Spinal cord (tissue), 10 donors: ENCODE results near the gene PGRMC1. TPM values are rescaled to one million over a fixed set of nuclear protein-coding genes. Genes with fewer than 3 reads are reported as not detected.
"Not testable (repeated sequence)": the region's sequence is repeated elsewhere in the genome, so short reads cannot be mapped to it uniquely, and the experiment has no call there.

Experiments
- DNase-seq, 6 donors: peaks; one replicate each; pipeline versions ENCODE4 v3.0.0 to v3.0.0-alpha.2; 2013 to 2015; ENCODE audit warnings: low spot score in 6 of 6, low read depth in 4 of 6
- H3K27ac ChIP-seq: one replicate; pipeline ENCODE4 v1.5.1; 2013; ENCODE audit warnings: low read depth, low read length, control low read depth
- H3K27me3 ChIP-seq: one replicate; pipeline ENCODE4 v1.6.1; 2013; ENCODE audit warnings: low read length; ENCODE audit not compliant: control insufficient read depth, insufficient read depth
- H3K36me3 ChIP-seq: one replicate; pipeline ENCODE4 v1.6.1; 2013; ENCODE audit warnings: low read length; ENCODE audit not compliant: control insufficient read depth, insufficient read depth
- H3K4me1 ChIP-seq: one replicate; pipeline ENCODE4 v1.6.1; 2013; ENCODE audit warnings: low read length; ENCODE audit not compliant: control insufficient read depth, insufficient read depth
- H3K4me3 ChIP-seq: one replicate; pipeline ENCODE4 v1.5.1; 2013; ENCODE audit warnings: low read depth, low read length, control low read depth
- H3K9me3 ChIP-seq: one replicate; pipeline ENCODE4 v1.6.1; 2013; ENCODE audit warnings: low read length; ENCODE audit not compliant: control insufficient read depth, insufficient read depth
- WGBS: methylation state at CpG from one replicate; pipeline ENCODE4 v1.1.5; 2013; ENCODE audit warnings: missing lambda C conversion rate; ENCODE audit not compliant: insufficient coverage; 5-methylcytosine and 5-hydroxymethylcytosine counted together
- polyA plus RNA-seq, 2 donors: library from polyadenylated mRNA; unstranded; fragments of 120-200 nt; gene quantifications; one replicate each; pipeline ENCODE4 v1.2.1, GENCODE V29; 2013; ENCODE audit not compliant: insufficient read length in 2 of 2
- total RNA-seq, 2 donors: library from RNA; depleted of rRNA in 1 of 2; stranded (reverse); fragments of 120-200 nt in 1 of 2; fragments of >200 nt in 1 of 2; gene quantifications; one replicate each; pipeline versions ENCODE4 v1.2.3 to v1.2.4, GENCODE V29; 2013 to 2014
- donor health status: healthy.

Gene PGRMC1
- total and polyA plus RNA-seq, 4 donors, result 250 to 433 (median 290) TPM

GRCh38 chrX:119247702-119248101 lies 11.6 kb downstream of the PGRMC1 start:
- H3K27me3 ChIP-seq, result no peaks in the 10 kb centered on the region
- DNase-seq, result no peak
- no peaks in the 10 kb centered on the region for H3K4me1 ChIP-seq
- no peaks in the 10 kb centered on the region for H3K36me3 ChIP-seq
- no peak overlapping the region for H3K4me3 ChIP-seq
- WGBS, result no CpG with 5 or more reads among the region's 3 CpGs
- H3K27ac ChIP-seq, result no peak overlapping the region
- H3K9me3 ChIP-seq, result no peaks in the 10 kb centered on the region

- H3K27me3 ChIP-seq, result no peaks in the 10 kb centered on the region
Measured at GRCh38 chrX:119249891-119250290, 13.8 kb downstream of the PGRMC1 start.

GRCh38 chrX:119251386-119251785 lies 15.3 kb downstream of the PGRMC1 start:
- Histone ChIP-seq H3K27me3 (no peaks in the 10 kb centered on the region), H3K4me3 (no peak overlapping the region), H3K4me1 (no peaks in the 10 kb centered on the region), H3K27ac (no peak overlapping the region), H3K9me3 (no peaks in the 10 kb centered on the region), H3K36me3 (no peaks in the 10 kb centered on the region)
- DNase-seq, result no peak
- 84% methylated on average over 3 of the region's 4 CpGs for WGBS

More at GRCh38 chrX:119249891-119250290, 13.8 kb downstream of the PGRMC1 start:
- Histone ChIP-seq H3K27ac (no peak overlapping the region), H3K4me1 (no peaks in the 10 kb centered on the region), H3K9me3 (no peaks in the 10 kb centered on the region), H3K36me3 (no peaks in the 10 kb centered on the region), H3K4me3 (no peak overlapping the region)
- no CpG with 5 or more reads among the region's 3 CpGs for WGBS
- DNase-seq, result no peak

GRCh38 chrX:119252716-119253115 lies 16.6 kb downstream of the PGRMC1 start:
- WGBS, result 40% methylated on average over 1 of the region's 2 CpGs
- no peaks in the 10 kb centered on the region for H3K4me1 ChIP-seq
- H3K27me3 ChIP-seq, result no peaks in the 10 kb centered on the region
- H3K36me3 ChIP-seq, result no peaks in the 10 kb centered on the region
- no peak overlapping the region for H3K4me3 ChIP-seq
- H3K27ac ChIP-seq, result no peak overlapping the region
- DNase-seq, result no peak
- H3K9me3 ChIP-seq, result no peaks in the 10 kb centered on the region

GRCh38 chrX:119266364-119266995 lies 30.4 kb downstream of the PGRMC1 start:
- Histone ChIP-seq H3K4me3 (no peak overlapping the region), H3K4me1 (no peaks in the 10 kb centered on the region), H3K27me3 (no peaks in the 10 kb centered on the region), H3K27ac (no peak overlapping the region), H3K36me3 (no peaks in the 10 kb centered on the region), H3K9me3 (no peaks in the 10 kb centered on the region)
- 8% methylated on average over 2 of the region's 5 CpGs for WGBS
- peak in 3 of 6 donors; percentile 17 to 64 (median 40) for DNase-seq

GRCh38 chrX:119267115-119267514 lies 31.0 kb downstream of the PGRMC1 start:
- H3K27ac ChIP-seq, H3K27me3 ChIP-seq, DNase-seq, H3K4me1 ChIP-seq, H3K9me3 ChIP-seq, H3K36me3 ChIP-seq, H3K4me3 ChIP-seq: not testable (repeated sequence)
- 57% methylated on average over 1 of the region's 3 CpGs for WGBS

GRCh38 chrX:119272882-119273419 lies 36.9 kb downstream of the PGRMC1 start:
- Histone ChIP-seq H3K36me3 (no peaks in the 10 kb centered on the region), H3K27me3 (peaks cover 10% of the 10 kb centered on the region), H3K4me1 (peaks cover 13% of the 10 kb centered on the region), H3K9me3 (no peaks in the 10 kb centered on the region), H3K4me3 (peak overlapping the region; percentile 16), H3K27ac (no peak overlapping the region)
- DNase-seq, result no peak
- 43% methylated on average over 42 of the region's 42 CpGs for WGBS

GRCh38 chrX:119273420-119274192 lies 37.5 kb downstream of the PGRMC1 start:
- H3K27ac ChIP-seq, result no peak overlapping the region
- peaks cover 13% of the 10 kb centered on the region for H3K4me1 ChIP-seq
- peaks cover 10% of the 10 kb centered on the region for H3K27me3 ChIP-seq
- no peaks in the 10 kb centered on the region for H3K9me3 ChIP-seq
- 30% methylated on average over 59 of the region's 61 CpGs for WGBS
- H3K36me3 ChIP-seq, result no peaks in the 10 kb centered on the region
- peak in 2 of 6 donors; percentile 21 to 58 for DNase-seq
- peak overlapping the region; percentile 16 for H3K4me3 ChIP-seq

GRCh38 chrX:119282347-119282746 lies 46.3 kb downstream of the PGRMC1 start:
- H3K4me3 ChIP-seq, H3K36me3 ChIP-seq, H3K27me3 ChIP-seq, H3K4me1 ChIP-seq, H3K27ac ChIP-seq, H3K9me3 ChIP-seq, DNase-seq: not testable (repeated sequence)
- no CpG with 5 or more reads among the region's 4 CpGs for WGBS
